ENCODE measurements around the gene PSMD9. TPM values are rescaled to one million over a fixed set of nuclear protein-coding genes. Genes with fewer than 3 reads are reported as not detected.

The PSMD9 gene
- total and polyA plus RNA-seq, 10 donors, result 29.6 to 62.6 (median 46.6) TPM

GRCh38 chr12:121961195-121961879 is 72.7 kb downstream of the PSMD9 start:
- peaks cover 0 to 12% (median 0%) of the 10 kb centered on the region in 6 donors for H3K4me1 ChIP-seq
- no peak for TF ChIP-seq POLR2A (IDR thresholded peaks at IDR 0.05)
- TF ChIP-seq CTCF (IDR thresholded peaks at IDR 0.05 in 8 of 11, conservative IDR thresholded peaks at IDR 0.05 in 3 of 11), result no peak
- no peak for TF ChIP-seq POLR2AphosphoS5 (IDR thresholded peaks at IDR 0.05)
- H3K27me3 ChIP-seq (replicated peaks in 1 of 7), result no peaks in the 10 kb centered on the region
- no peak for DNase-seq
- no peaks in the 10 kb centered on the region for H3K9me3 ChIP-seq
- H3K4me3 ChIP-seq, result no peak overlapping the region
- no peaks in the 10 kb centered on the region for H3K36me3 ChIP-seq
- WGBS, 5 donors, result 85 to 94% (median 87%) methylated on average over 5 of the region's 5 CpGs
- intact Hi-C loops (cut with DNase I; ENCODE audit: low total_unique reads), result no loop called here
- H3K27ac ChIP-seq, result no peak overlapping the region

- DNase-seq, result no peak
- Histone ChIP-seq H3K36me3 (peaks cover 0 to 6% (median 0%) of the 10 kb centered on the region in 6 donors), H3K27me3 (replicated peaks in 1 of 7) (no peaks in the 10 kb centered on the region), H3K27ac (no peak overlapping the region), H3K9me3 (no peaks in the 10 kb centered on the region), H3K4me1 (peaks cover 0 to 17% (median under 1%) of the 10 kb centered on the region in 6 donors), H3K4me3 (no peak overlapping the region)
- whole genome bisulfite sequencing, 5 donors, result 77 to 92% (median 83%) methylated on average over 12 to 15 of the region's 15 CpGs
- no peak for TF ChIP-seq POLR2AphosphoS5 (IDR thresholded peaks at IDR 0.05)
- TF ChIP-seq POLR2A (IDR thresholded peaks at IDR 0.05), result no peak
- TF ChIP-seq CTCF (IDR thresholded peaks at IDR 0.05 in 8 of 11, conservative IDR thresholded peaks at IDR 0.05 in 3 of 11), result no peak
- intact Hi-C loops (cut with DNase I; ENCODE audit: low total_unique reads), result no loop called here
Measured at GRCh38 chr12:121963341-121964018, 74.9 kb downstream of the PSMD9 start.

GRCh38 chr12:121964813-121965643 is 76.4 kb downstream of the PSMD9 start:
- H3K4me1 ChIP-seq, result peaks cover 0 to 28% (median 9%) of the 10 kb centered on the region in 6 donors
- 59 to 74% (median 70%) methylated on average over 9 of the region's 9 CpGs for WGBS, 5 donors

More at GRCh38 chr12:121964813-121965643, 76.4 kb downstream of the PSMD9 start:
- no peaks in the 10 kb centered on the region for H3K9me3 ChIP-seq
- TF ChIP-seq POLR2AphosphoS5 (IDR thresholded peaks at IDR 0.05) (no peak), POLR2A (IDR thresholded peaks at IDR 0.05) (no peak), CTCF (IDR thresholded peaks at IDR 0.05 in 8 of 11, conservative IDR thresholded peaks at IDR 0.05 in 3 of 11) (no peak)
- peaks cover 0 to 6% (median 0%) of the 10 kb centered on the region in 6 donors for H3K36me3 ChIP-seq
- intact Hi-C loops (cut with DNase I; ENCODE audit: low total_unique reads), result no loop called here
- H3K4me3 ChIP-seq, result no peak overlapping the region
- DNase-seq, result no peak
- no peaks in the 10 kb centered on the region for H3K27me3 ChIP-seq (replicated peaks in 1 of 7)
- no peak overlapping the region for H3K27ac ChIP-seq
